ENCODE data around the gene SLFN12.

- TF ChIP-seq CTCF (IDR thresholded peaks at IDR 0.05; ENCODE audit: borderline replicate concordance, extremely low read depth, low read length, poor library complexity, severe bottlenecking) (no peak), EZH2 (IDR thresholded peaks at IDR 0.05; ENCODE audit: borderline replicate concordance, low read depth, low read length, severe bottlenecking) (no peak)
These were observed 15.6 kb downstream of the SLFN12 start for GRCh38 chr17:35416659-35417058.

Measured in DND-41 (cell line).